GM12878 (cell line): Measurements from ENCODE around the gene PTPN20. TPM values are rescaled to one million over a fixed set of nuclear protein-coding genes. Genes with fewer than 3 reads are reported as not detected.

Source experiments
- ATAC-seq: fragments of 200-7000 bp; cut with Tn5 transposase; 3 replicates; pipeline ENCODE4 v1.9.1; 2020; ENCODE audit warnings: mild to moderate bottlenecking, moderate library complexity
- BruUV-seq: library from RNA; stranded (reverse); fragments of 400-500 nt; replicated peaks from 2 replicates; lab custom pipeline; 2021; lab: Mats Ljungman, UMichigan
- CTCF ChIA-PET: fragments of 300-600 bp; sonication (Branson Sonifier 250); formaldehyde crosslinking; extraction: SDS; loops from one replicate; lab custom pipeline; 2021; ENCODE audit warnings: inconsistent platforms; lab: Yijun Ruan, JAX
- POLR2A ChIA-PET: fragments of 350-600 bp; formaldehyde crosslinking; extraction: SDS; loops from one replicate; lab custom pipeline; 2021; ENCODE audit warnings: inconsistent platforms; lab: Charles Lee
- RAD21 ChIA-PET: fragments of 300-600 bp; sonication (Branson Sonifier 250); formaldehyde crosslinking; loops from one replicate; lab custom pipeline; 2023; ENCODE audit warnings: antibody characterized with exemption; ENCODE audit not compliant: unreplicated experiment; lab: Charles Lee
- SMC1A ChIA-PET: fragments of 300-600 bp; sonication (Branson Sonifier 250); formaldehyde crosslinking; loops from one replicate; lab custom pipeline; 2023; ENCODE audit not compliant: unreplicated experiment, uncharacterized antibody; lab: Charles Lee
- DNase-seq: peaks from one replicate; pipeline ENCODE4 v3.0.0-alpha.2; 2011; ENCODE audit warnings: low read depth, low spot score
- FAIRE-seq: peaks from 3 replicates; lab custom pipeline; 2011; peaks lifted over from hg19 to GRCh38; lab: Jason Lieb, UNC
- H2AFZ ChIP-seq: 2 replicates; pipeline ENCODE4 v1.6.0; 2011; ENCODE audit warnings: low read depth, low read length, control low read depth; ENCODE audit not compliant: control insufficient read depth
- H3K27ac ChIP-seq: 2 replicates; pipeline ENCODE4 v1.5.1; 2011; ENCODE audit warnings: control low read depth; ENCODE audit not compliant: control insufficient read depth, insufficient read depth
- H3K27me3 ChIP-seq, 2 experiments: replicated peaks in 1 of 2; 2 replicates each; pipeline versions ENCODE4 v1.6.0 to v1.6.1; 2011; ENCODE audit warnings: low read length in 1 of 2; ENCODE audit not compliant: control insufficient read depth in 2 of 2, insufficient read depth in 2 of 2
- H3K36me3 ChIP-seq, 2 experiments: 2 replicates each; pipeline ENCODE4 v1.5.1; 2011; ENCODE audit warnings: low read length in 1 of 2; ENCODE audit not compliant: control insufficient read depth in 2 of 2, insufficient read depth in 2 of 2
- H3K4me1 ChIP-seq: 2 replicates; pipeline ENCODE4 v1.6.1; 2011; ENCODE audit warnings: mild to moderate bottlenecking, low read length, moderate library complexity, mixed read lengths; ENCODE audit not compliant: control insufficient read depth, insufficient read depth
- H3K4me2 ChIP-seq: 2 replicates; pipeline ENCODE4 v1.6.0; 2011; ENCODE audit warnings: control low read depth; ENCODE audit not compliant: control insufficient read depth, insufficient read depth
- H3K4me3 ChIP-seq: fragments of 200-600 bp; sonication (generic); 2 replicates; pipeline ENCODE4 v1.5.1; 2016
- H3K79me2 ChIP-seq: 2 replicates; pipeline ENCODE4 v1.6.0; 2011; ENCODE audit warnings: low read length; ENCODE audit not compliant: control insufficient read depth, insufficient read depth
- H3K9ac ChIP-seq: 2 replicates; pipeline ENCODE4 v1.8.0; 2011; ENCODE audit warnings: low read length, control low read depth, mixed read lengths; ENCODE audit not compliant: control insufficient read depth, insufficient read depth
- H3K9me3 ChIP-seq: replicated peaks from 3 replicates; pipeline ENCODE4 v1.5.1; 2011; ENCODE audit warnings: mild to moderate bottlenecking, low read length; ENCODE audit not compliant: control insufficient read depth, insufficient read depth
- H4K20me1 ChIP-seq: 2 replicates; pipeline ENCODE4 v1.6.0; 2011; ENCODE audit not compliant: control insufficient read depth, insufficient read depth
- CHD1 ChIP-seq: IDR thresholded peaks from 2 replicates; pipeline ENCODE4 v1.6.1; 2012; ENCODE audit warnings: low read depth, low read length, improper control_type of control experiment
- FOS ChIP-seq: IDR thresholded peaks from 3 replicates; pipeline ENCODE4 v1.6.1; 2011; ENCODE audit warnings: borderline replicate concordance; ENCODE audit not compliant: insufficient read length; ENCODE audit errors: extremely low read depth
- GATAD2B ChIP-seq: fragments of 450-650 bp; conservative IDR thresholded peaks from 2 replicates; pipeline ENCODE4 v1.6.1; 2017; ENCODE audit warnings: low read depth, mild to moderate bottlenecking, moderate library complexity
- MEF2A ChIP-seq: IDR thresholded peaks from 2 replicates; pipeline ENCODE4 v1.6.1; 2011; ENCODE audit warnings: low read depth, mild to moderate bottlenecking, low read length, moderate library complexity; ENCODE audit not compliant: insufficient read depth
- SRF ChIP-seq, 2 experiments: IDR thresholded peaks; 2 replicates each; pipeline ENCODE4 v1.6.1; 2011; ENCODE audit warnings: low read depth in 2 of 2, low read length in 2 of 2, mild to moderate bottlenecking in 1 of 2, moderate library complexity in 1 of 2
- ZNF274 ChIP-seq: IDR thresholded peaks from one replicate; pipeline ENCODE4 v1.8.0; 2011; ENCODE audit not compliant: insufficient read length, insufficient read depth
- ZZZ3 ChIP-seq: IDR thresholded peaks from 2 replicates; pipeline ENCODE4 v1.6.1; 2011; ENCODE audit warnings: low read depth; ENCODE audit not compliant: control insufficient read depth, insufficient read length
- WGBS: methylation state at CpG from one replicate; pipeline ENCODE4 v1.1.6; 2016; ENCODE audit warnings: low lambda C conversion rate; ENCODE audit not compliant: insufficient replicate concordance, insufficient coverage; ENCODE audit errors: missing lambda C conversion rate; 5-methylcytosine and 5-hydroxymethylcytosine counted together
- in situ Hi-C: fragments of 300-500 bp; cut with MboI; formaldehyde crosslinking; loops from 9 replicates; pipeline ENCODE4 v1.14.3; 2018; ENCODE audit warnings: mixed read lengths
- intact Hi-C: fragments of 100-400 bp; cut with micrococcal nuclease; formaldehyde crosslinking; loops from one replicate; pipeline ENCODE4 v1.14.2; 2022; ENCODE audit not compliant: unreplicated experiment
- polyA plus RNA-seq, 11 experiments: library from polyadenylated mRNA; depleted of rRNA in 4 of 11; unstranded in 6 of 11; stranded (reverse) in 5 of 11; fragments of >200 nt; fragmentation: Nextera tagmentation in 4 of 11; fragmentation: Illumina TruSeq in 1 of 11; extraction: Ambion mirVana in 4 of 11; extraction: Trizol in 1 of 11; gene quantifications; 1 replicate in 1 of 11; 2 replicates in 10 of 11; pipeline versions ENCODE4 v1.2.1 to v1.2.3, GENCODE V29; 2011 to 2016; ENCODE audit warnings: inconsistent platforms in 2 of 11, missing spikeins in 2 of 11, low read depth in 1 of 11
- total RNA-seq, 4 experiments: library from RNA; depleted of rRNA in 3 of 4; stranded (reverse); fragments of >200 nt in 3 of 4; fragmentation: Illumina TruSeq in 1 of 4; extraction: Trizol in 1 of 4; gene quantifications; 2 replicates each; pipeline versions ENCODE4 v1.2.1 to v1.2.3, GENCODE V29; 2013 to 2021
- TF ChIP-seq, protein P1 (sequence below): IDR thresholded peaks from 2 replicates; pipeline ENCODE4 v1.6.1; 2011; ENCODE audit warnings: low read depth, low read length, improper control_type of control experiment, borderline replicate concordance
- TF ChIP-seq, protein P2 (sequence below): fragments of 450-650 bp; IDR thresholded peaks from 2 replicates; pipeline ENCODE4 v1.6.1; 2018; ENCODE audit warnings: mild to moderate bottlenecking, low read depth, moderate library complexity; ENCODE audit not compliant: partially characterized antibody
- TF ChIP-seq, protein P3 (sequence below): fragments of 450-650 bp; formaldehyde crosslinking; IDR thresholded peaks from 2 replicates; pipeline ENCODE4 v1.4.0; 2022; ENCODE audit warnings: mild to moderate bottlenecking, moderate library complexity
- TF ChIP-seq, protein P4 (sequence below): fragments of 450-650 bp; formaldehyde crosslinking; IDR thresholded peaks from 2 replicates; pipeline ENCODE4 v1.5.0; 2022; ENCODE audit warnings: mild to moderate bottlenecking, missing genetic modification characterization

PTPN20 gene
- total and polyA plus RNA-seq, 10 of the 15 experiments (the other 5 are each of a cell fraction or from before 2014, with no cell fraction given), result 0.04 to 3.4 (median 0.10) TPM; not detected in 4

DNA sequence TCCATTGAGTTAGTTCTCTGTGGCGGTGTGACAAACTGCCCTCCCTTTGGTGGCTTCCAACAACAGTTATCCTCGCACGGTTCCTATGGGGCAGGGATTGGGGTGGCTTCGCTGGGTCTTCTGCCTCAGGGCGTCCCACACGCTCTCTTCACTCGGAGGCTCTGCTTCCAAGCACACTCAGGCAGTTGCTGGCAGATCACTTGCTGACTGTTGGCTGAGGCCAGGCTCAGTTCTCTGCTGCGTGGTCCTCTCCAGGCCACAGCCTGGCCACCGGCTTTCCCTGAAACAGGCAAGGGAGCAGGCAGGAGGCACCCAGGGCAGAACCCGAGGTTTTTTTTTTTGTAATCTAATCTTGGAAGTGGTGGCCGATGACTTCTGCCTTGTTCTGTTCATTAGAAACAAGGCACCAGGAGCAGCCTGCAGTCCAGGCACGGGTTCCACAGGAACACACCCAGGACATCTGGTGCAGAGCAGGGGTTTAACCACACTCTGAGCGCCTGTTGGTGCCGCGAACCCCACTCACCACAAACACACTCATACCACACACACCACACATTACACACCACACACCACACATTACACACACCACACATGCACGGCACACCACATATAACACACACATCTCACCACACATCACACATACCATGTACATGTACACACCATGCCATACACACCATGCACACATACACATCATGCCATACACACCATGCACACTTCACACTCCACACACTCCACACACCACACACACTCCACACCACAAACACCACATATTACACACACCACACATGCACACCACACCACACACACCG lies 112.2 kb downstream of the PTPN20 start:
- DNase-seq (no peak), ATAC-seq (no peak), FAIRE-seq (no peak)
- BruUV-seq, result no TSS peak
- Histone ChIP-seq H3K4me3 (no peak overlapping the region), H3K9me3 (no peaks in the 10 kb centered on the region), H3K27me3 (no peaks in the 10 kb centered on the region; a peak in 1 of 4 replicates), H3K27ac (no peak overlapping the region), H3K4me1 (no peaks in the 10 kb centered on the region), H4K20me1 (no peaks in the 10 kb centered on the region), H3K9ac (no peak overlapping the region), H3K79me2 (no peaks in the 10 kb centered on the region), H2AFZ (no peak overlapping the region), H3K36me3 (no peaks in the 10 kb centered on the region), H3K4me2 (no peak overlapping the region)
- ChIA-PET POLR2A (no interaction called here), CTCF (interaction anchor here (0.7 to 2.9 kb wide), 6 partner anchors 24 to 300 kb away, joined by 3 to 45 read pairs (median 4); no protein-coding TSS in a partner anchor), SMC1A (interaction anchor here (1.5 kb wide), 1 partner anchor 14 kb away, joined by 6 read pairs; no protein-coding TSS in a partner anchor), RAD21 (interaction anchor here (1.5 kb wide), 1 partner anchor 30 kb away, joined by 5 read pairs; no protein-coding TSS in a partner anchor)
- intact Hi-C loops (loop anchor here (1.0 kb wide), 1 partner anchor 289 kb away; no protein-coding TSS in a partner anchor), in situ Hi-C loops (no loop called here)
- 53% methylated on average over 17 of the region's 17 CpGs for WGBS
- TF ChIP-seq SRF (IDR thresholded peaks at IDR 0.05; ENCODE audit: low read depth in 2 of 2, low read length in 2 of 2), result no peak
- TF ChIP-seq GATAD2B, result no peak
- TF ChIP-seq, protein P1, sequence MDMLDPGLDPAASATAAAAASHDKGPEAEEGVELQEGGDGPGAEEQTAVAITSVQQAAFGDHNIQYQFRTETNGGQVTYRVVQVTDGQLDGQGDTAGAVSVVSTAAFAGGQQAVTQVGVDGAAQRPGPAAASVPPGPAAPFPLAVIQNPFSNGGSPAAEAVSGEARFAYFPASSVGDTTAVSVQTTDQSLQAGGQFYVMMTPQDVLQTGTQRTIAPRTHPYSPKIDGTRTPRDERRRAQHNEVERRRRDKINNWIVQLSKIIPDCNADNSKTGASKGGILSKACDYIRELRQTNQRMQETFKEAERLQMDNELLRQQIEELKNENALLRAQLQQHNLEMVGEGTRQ, result no peak
- no peak for TF ChIP-seq ZZZ3
- TF ChIP-seq CHD1, result no peak
- TF ChIP-seq, protein P2, sequence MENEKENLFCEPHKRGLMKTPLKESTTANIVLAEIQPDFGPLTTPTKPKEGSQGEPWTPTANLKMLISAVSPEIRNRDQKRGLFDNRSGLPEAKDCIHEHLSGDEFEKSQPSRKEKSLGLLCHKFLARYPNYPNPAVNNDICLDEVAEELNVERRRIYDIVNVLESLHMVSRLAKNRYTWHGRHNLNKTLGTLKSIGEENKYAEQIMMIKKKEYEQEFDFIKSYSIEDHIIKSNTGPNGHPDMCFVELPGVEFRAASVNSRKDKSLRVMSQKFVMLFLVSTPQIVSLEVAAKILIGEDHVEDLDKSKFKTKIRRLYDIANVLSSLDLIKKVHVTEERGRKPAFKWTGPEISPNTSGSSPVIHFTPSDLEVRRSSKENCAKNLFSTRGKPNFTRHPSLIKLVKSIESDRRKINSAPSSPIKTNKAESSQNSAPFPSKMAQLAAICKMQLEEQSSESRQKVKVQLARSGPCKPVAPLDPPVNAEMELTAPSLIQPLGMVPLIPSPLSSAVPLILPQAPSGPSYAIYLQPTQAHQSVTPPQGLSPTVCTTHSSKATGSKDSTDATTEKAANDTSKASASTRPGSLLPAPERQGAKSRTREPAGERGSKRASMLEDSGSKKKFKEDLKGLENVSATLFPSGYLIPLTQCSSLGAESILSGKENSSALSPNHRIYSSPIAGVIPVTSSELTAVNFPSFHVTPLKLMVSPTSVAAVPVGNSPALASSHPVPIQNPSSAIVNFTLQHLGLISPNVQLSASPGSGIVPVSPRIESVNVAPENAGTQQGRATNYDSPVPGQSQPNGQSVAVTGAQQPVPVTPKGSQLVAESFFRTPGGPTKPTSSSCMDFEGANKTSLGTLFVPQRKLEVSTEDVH, result no peak
- TF ChIP-seq, protein P3, sequence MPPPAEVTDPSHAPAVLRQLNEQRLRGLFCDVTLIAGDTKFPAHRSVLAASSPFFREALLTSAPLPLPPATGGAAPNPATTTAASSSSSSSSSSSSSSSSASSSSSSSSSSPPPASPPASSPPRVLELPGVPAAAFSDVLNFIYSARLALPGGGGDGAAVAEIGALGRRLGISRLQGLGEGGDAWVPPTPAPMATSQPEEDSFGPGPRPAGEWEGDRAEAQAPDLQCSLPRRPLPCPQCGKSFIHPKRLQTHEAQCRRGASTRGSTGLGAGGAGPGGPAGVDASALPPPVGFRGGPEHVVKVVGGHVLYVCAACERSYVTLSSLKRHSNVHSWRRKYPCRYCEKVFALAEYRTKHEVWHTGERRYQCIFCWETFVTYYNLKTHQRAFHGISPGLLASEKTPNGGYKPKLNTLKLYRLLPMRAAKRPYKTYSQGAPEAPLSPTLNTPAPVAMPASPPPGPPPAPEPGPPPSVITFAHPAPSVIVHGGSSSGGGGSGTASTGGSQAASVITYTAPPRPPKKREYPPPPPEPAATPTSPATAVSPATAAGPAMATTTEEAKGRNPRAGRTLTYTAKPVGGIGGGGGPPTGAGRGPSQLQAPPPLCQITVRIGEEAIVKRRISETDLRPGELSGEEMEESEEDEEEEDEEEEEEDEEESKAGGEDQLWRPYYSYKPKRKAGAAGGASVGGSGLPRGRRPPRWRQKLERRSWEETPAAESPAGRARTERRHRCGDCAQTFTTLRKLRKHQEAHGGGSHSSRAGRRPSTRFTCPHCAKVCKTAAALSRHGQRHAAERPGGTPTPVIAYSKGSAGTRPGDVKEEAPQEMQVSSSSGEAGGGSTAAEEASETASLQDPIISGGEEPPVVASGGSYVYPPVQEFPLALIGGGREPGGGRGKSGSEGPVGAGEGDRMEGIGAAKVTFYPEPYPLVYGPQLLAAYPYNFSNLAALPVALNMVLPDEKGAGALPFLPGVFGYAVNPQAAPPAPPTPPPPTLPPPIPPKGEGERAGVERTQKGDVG, result no peak
- TF ChIP-seq MEF2A, result no peak
- no peak for TF ChIP-seq ZNF274
- TF ChIP-seq, protein P4, sequence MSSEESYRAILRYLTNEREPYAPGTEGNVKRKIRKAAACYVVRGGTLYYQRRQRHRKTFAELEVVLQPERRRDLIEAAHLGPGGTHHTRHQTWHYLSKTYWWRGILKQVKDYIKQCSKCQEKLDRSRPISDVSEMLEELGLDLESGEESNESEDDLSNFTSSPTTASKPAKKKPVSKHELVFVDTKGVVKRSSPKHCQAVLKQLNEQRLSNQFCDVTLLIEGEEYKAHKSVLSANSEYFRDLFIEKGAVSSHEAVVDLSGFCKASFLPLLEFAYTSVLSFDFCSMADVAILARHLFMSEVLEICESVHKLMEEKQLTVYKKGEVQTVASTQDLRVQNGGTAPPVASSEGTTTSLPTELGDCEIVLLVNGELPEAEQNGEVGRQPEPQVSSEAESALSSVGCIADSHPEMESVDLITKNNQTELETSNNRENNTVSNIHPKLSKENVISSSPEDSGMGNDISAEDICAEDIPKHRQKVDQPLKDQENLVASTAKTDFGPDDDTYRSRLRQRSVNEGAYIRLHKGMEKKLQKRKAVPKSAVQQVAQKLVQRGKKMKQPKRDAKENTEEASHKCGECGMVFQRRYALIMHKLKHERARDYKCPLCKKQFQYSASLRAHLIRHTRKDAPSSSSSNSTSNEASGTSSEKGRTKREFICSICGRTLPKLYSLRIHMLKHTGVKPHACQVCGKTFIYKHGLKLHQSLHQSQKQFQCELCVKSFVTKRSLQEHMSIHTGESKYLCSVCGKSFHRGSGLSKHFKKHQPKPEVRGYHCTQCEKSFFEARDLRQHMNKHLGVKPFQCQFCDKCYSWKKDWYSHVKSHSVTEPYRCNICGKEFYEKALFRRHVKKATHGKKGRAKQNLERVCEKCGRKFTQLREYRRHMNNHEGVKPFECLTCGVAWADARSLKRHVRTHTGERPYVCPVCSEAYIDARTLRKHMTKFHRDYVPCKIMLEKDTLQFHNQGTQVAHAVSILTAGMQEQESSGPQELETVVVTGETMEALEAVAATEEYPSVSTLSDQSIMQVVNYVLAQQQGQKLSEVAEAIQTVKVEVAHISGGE (CRISPR knock-in tag), result no peak
- no peak for TF ChIP-seq FOS
